GM20000 (cell line): ENCODE data around the gene LINC01488.

ENCODE experiments used
- DNase-seq: peaks from one replicate; pipeline ENCODE4 v3.0.0; 2012; ENCODE audit warnings: low spot score
- TF ChIP-seq, protein P1 (sequence below): IDR thresholded peaks from 2 replicates; pipeline ENCODE4 v1.5.1; 2012; ENCODE audit warnings: mild to moderate bottlenecking, control low read depth; ENCODE audit errors: extremely low read depth, missing control alignments

The LINC01488 gene

GRCh38 chr11:69504127-69504526, 22.7 kb downstream of the LINC01488 start:
- TF ChIP-seq, protein P1, sequence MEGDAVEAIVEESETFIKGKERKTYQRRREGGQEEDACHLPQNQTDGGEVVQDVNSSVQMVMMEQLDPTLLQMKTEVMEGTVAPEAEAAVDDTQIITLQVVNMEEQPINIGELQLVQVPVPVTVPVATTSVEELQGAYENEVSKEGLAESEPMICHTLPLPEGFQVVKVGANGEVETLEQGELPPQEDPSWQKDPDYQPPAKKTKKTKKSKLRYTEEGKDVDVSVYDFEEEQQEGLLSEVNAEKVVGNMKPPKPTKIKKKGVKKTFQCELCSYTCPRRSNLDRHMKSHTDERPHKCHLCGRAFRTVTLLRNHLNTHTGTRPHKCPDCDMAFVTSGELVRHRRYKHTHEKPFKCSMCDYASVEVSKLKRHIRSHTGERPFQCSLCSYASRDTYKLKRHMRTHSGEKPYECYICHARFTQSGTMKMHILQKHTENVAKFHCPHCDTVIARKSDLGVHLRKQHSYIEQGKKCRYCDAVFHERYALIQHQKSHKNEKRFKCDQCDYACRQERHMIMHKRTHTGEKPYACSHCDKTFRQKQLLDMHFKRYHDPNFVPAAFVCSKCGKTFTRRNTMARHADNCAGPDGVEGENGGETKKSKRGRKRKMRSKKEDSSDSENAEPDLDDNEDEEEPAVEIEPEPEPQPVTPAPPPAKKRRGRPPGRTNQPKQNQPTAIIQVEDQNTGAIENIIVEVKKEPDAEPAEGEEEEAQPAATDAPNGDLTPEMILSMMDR, result no peak
- no peak for DNase-seq

GRCh38 chr11:69504576-69505335, 23.3 kb downstream of the LINC01488 start:
- TF ChIP-seq, protein P1, result no peak
- no peak for DNase-seq

DNA sequence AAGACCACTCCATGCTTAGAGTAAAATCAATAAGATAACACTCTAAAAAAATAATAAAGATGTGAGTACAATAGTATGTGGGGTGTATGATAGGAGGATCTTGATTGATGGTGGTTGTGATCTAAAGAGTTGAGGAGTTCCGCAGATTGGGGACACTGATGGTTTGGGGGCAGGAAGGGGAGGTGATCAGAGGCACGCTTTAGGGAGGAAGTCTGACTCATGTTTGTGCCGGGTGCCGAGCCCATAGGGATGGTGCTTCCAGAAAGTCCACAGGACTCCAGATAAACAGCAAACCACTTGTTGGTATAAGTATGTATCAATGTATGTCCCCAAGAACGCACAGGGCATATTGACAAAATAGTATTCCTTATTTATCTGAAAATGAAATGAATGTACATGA, 27.5 kb downstream of the LINC01488 start:
- DNase-seq, result no peak
- TF ChIP-seq, protein P1, result no peak

DNA sequence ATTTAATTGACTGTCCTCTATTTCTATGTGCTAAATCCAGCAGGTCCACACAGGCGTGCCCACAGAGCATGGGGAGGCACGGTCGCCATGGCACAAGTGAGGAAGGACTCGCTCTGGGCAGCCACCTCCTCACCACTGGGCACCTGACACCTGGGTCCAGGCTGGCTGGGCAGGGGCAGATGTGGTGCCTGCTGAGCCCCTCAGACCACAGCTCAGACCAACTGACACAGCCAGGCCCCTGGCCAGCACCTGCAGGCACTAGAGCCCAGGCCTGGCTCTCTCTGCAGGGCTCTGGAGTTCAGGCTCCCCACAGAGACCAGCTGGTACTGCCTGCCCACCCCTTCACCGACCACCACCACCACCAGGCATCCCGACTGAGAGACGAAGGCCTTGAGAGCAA, 27.9 kb downstream of the LINC01488 start:
- DNase-seq, result no peak
- TF ChIP-seq, protein P1, result no peak

GRCh38 chr11:69509846-69510390, 28.5 kb downstream of the LINC01488 start:
- TF ChIP-seq, protein P1, result no peak
- no peak for DNase-seq

- DNase-seq, result no peak
- TF ChIP-seq, protein P1, result no peak
Measured at GRCh38 chr11:69510471-69511357, 29.3 kb downstream of the LINC01488 start.

GRCh38 chr11:69511358-69512055, 30.0 kb downstream of the LINC01488 start:
- no peak for DNase-seq
- TF ChIP-seq, protein P1, result no peak
